Pancreas (tissue), 10 donors: ENCODE results near the gene MPP3. TPM values are rescaled to one million over a fixed set of nuclear protein-coding genes. Genes with fewer than 3 reads are reported as not detected.

ENCODE experiments used
- ATAC-seq, 4 donors: fragments of 200-7000 bp; cut with Tn5 transposase; one replicate each; pipeline versions ENCODE4 v1.8.0 to v1.9.1; 2020; ENCODE audit warnings: mild to moderate bottlenecking in 4 of 4, moderate library complexity in 4 of 4
- DNase-seq, 6 donors: peaks; one replicate each; pipeline ENCODE4 v3.0.0-alpha.2; 2020
- FAIRE-seq: peaks from 2 replicates; lab custom pipeline; 2012; peaks lifted over from hg19 to GRCh38; lab: Jason Lieb, UNC
- H3K27ac ChIP-seq, 4 donors: fragments of 200-600 bp; sonication (generic); 1 replicate in 3 of 4; 2 replicates in 1 of 4; pipeline versions ENCODE4 v1.5.0 to v1.8.0; 2020
- H3K27me3 ChIP-seq, 4 donors: fragments of 200-600 bp; one replicate each; pipeline ENCODE4 v1.8.0; 2021
- H3K36me3 ChIP-seq, 3 donors: fragments of 200-600 bp; sonication (generic) in 1 of 3; one replicate each; pipeline versions ENCODE4 v1.5.0 to v1.8.0; 2020 to 2021
- H3K4me1 ChIP-seq, 3 donors: fragments of 200-600 bp; one replicate each; pipeline ENCODE4 v1.8.0; 2021
- H3K4me3 ChIP-seq, 4 donors: fragments of 200-600 bp; sonication (generic) in 2 of 4; one replicate each; pipeline versions ENCODE4 v1.5.0 to v1.8.0; 2020 to 2021
- H3K9me3 ChIP-seq, 4 donors: fragments of 200-600 bp; one replicate each; pipeline ENCODE4 v1.8.0; 2021
- CTCF ChIP-seq, 4 donors: fragments of 200-600 bp; sonication (generic) in 3 of 4; IDR thresholded peaks; one replicate each; pipeline versions ENCODE4 v1.5.0 to v1.8.0; 2021; ENCODE audit warnings: antibody characterized with exemption in 4 of 4
- WGBS, 2 donors: extraction: QIAGEN DNeasy Blood & Tissue Kit; methylation state at CpG; one replicate each; pipeline ENCODE4 v1.1.7; 2013; 5-methylcytosine and 5-hydroxymethylcytosine counted together
- intact Hi-C, 3 donors: fragments of 100-400 bp; cut with DNase I; formaldehyde crosslinking; loops; one replicate each; pipeline versions ENCODE4 v1.11.1 to v1.14.2; 2022
- polyA plus RNA-seq, 2 donors: library from polyadenylated mRNA; stranded (reverse); fragments of 200-250 nt; gene quantifications; one replicate each; pipeline ENCODE4 v1.2.3, GENCODE V29; 2013
- total RNA-seq, 6 donors: library from RNA; stranded (reverse); fragmentation: NEBNext Ultra II Directional in 4 of 6; extraction: Animal tissue kit (Norgen Biotek cat#: 25700) in 4 of 6; gene quantifications; one replicate each; pipeline versions ENCODE4 v1.2.1 to v1.2.4, GENCODE V29; 2021 to 2023
- donor health status: healthy with polysubstance abuse.
- donor health status: DM: no; HTN: no; CAD: no; lungs with moderate emphysema.
- donor health status: DM: no; HTN: no; CAD: no.
- donor health status: control.
- donor health status: control.
- donor health status: Bipolar disorder and iron deficiency.
- donor health status: DM: yes; HTN: yes; CAD: no.
- donor health status: DM: no; HTN: no; CAD: no.
- donor health status: DM: no; HTN: no; CAD: no.
- donor health status: DM: yes; HTN: yes; CAD: no.

MPP3 gene
- total and polyA plus RNA-seq, 8 donors, result 3.4 to 42.5 (median 6.1) TPM

GRCh38 chr17:43834106-43834505 lies 1.2 kb upstream of the MPP3 start:
- peak in 2 of 4 donors; percentile 2 to 7 for ATAC-seq
- Histone ChIP-seq H3K4me3 (no peak overlapping the region), H3K27ac (peak overlapping the region in 3 of 4 donors; percentile 44 to 71 (median 60)), H3K36me3 (no peaks in the 10 kb centered on the region), H3K9me3 (no peaks in the 10 kb centered on the region), H3K27me3 (no peaks in the 10 kb centered on the region), H3K4me1 (peaks cover 0 to 9% (median 0%) of the 10 kb centered on the region in 3 donors)
- 43 to 61% methylated on average over 2 of the region's 2 CpGs for WGBS, 2 donors
- TF ChIP-seq CTCF (IDR thresholded peaks at IDR 0.05), result no peak
- DNase-seq, result peak in 1 of 6 donors; percentile 46
- intact Hi-C loops, result no loop called here
- no peak for FAIRE-seq

DNA sequence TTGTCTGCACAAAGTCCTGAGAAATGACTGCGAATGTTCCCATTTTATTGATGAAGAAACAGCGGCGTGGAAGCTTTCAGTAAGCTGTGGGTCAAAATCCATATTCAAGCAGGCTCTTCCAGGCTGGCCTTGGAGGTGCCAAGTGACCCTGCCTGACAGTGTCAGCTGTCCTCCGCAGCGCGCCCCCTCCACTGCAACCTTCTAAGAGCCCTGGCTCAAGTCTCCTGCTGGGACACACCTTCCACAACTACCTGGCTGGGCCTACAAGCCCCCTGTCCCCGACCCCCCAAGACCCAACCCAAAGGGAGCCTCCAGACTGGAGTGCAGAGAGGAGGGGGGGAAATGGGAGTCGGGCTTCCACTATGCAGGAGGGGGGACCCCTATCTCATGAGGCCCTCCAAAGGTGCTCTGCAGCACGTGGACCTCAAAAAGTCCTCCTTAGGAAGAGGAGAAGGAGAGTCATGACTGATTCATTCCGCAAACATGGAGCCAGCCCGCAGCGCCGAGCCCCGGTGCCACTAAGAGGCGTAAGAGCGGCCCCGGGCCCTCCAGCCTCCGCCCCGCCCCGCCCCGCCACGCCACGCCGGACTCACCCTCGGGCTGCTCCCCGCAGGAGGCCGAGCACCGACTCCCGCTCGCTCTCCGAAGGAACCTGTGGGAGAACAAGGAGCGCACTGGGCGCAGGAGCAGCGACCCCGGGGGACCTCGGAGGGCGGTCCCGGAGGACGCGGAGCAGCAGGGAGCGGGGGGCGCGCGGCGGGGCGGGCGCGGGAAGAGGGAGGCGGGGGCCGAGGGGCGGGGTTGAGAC lies 574 bp downstream of the MPP3 start:
- peak overlapping the region; percentile 48 to 77 (median 66) for H3K27ac ChIP-seq
- FAIRE-seq (no peak), DNase-seq (peak; percentile 29 to 82 (median 64)), ATAC-seq (peak; percentile 63 to 75 (median 71))
- no peaks in the 10 kb centered on the region for H3K36me3 ChIP-seq
- TF ChIP-seq CTCF (IDR thresholded peaks at IDR 0.05), result no peak
- intact Hi-C loops, result no loop called here
- no peaks in the 10 kb centered on the region for H3K9me3 ChIP-seq
- 7 to 10% methylated on average over 33 to 51 of the region's 51 CpGs for WGBS, 2 donors
- peak overlapping the region; percentile 37 to 82 (median 74) for H3K4me3 ChIP-seq
- no peaks in the 10 kb centered on the region for H3K27me3 ChIP-seq
- peaks cover 0 to 9% (median 0%) of the 10 kb centered on the region in 3 donors for H3K4me1 ChIP-seq

- H3K4me3 ChIP-seq, result peak overlapping the region in 1 of 4 donors; percentile 70
- H3K27ac ChIP-seq, result no peak overlapping the region
- no peaks in the 10 kb centered on the region for H3K27me3 ChIP-seq
- FAIRE-seq (no peak), ATAC-seq (no peak), DNase-seq (no peak)
- no peaks in the 10 kb centered on the region for H3K36me3 ChIP-seq
- intact Hi-C loops, result no loop called here
- TF ChIP-seq CTCF (IDR thresholded peaks at IDR 0.05), result no peak
- no peaks in the 10 kb centered on the region for H3K9me3 ChIP-seq
- WGBS, 2 donors, result 64 to 85% methylated on average over 8 of the region's 8 CpGs
- H3K4me1 ChIP-seq, result peaks cover 0 to 9% (median 0%) of the 10 kb centered on the region in 3 donors
These were observed 1.3 kb downstream of the MPP3 start for GRCh38 chr17:43831633-43832032.

DNA sequence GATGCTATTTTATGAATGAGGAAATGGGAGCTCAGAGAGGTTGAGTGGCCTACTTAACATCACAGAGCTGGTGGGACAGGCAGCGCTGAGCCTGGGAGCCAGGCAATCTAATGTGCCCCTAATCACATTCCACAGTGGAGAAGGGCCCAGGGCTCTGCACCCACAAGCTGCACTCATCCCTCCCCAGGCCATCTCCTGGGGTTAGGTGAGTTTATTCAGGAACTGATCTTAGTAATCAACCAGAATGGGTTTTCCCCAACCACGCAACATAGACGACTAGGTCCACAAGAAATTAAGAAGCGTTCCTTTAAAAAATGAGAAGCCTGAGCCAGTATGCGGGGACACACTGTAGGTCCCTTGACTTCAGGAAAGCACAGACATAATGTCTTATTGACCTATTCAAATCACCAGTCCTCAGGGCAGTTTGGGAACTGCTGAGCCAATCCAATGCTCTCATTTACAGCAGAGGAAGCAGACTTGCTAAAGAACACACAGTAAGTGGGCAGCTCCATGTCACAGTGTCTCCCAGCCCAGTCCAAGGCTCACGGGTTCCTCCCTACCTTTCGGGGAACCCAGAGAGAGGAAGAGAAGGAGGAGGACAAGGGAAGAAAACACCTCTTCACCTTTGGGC lies 2.3 kb downstream of the MPP3 start:
- Histone ChIP-seq H3K36me3 (no peaks in the 10 kb centered on the region), H3K27ac (no peak overlapping the region), H3K4me1 (peaks cover 0 to 9% (median 0%) of the 10 kb centered on the region in 3 donors), H3K4me3 (no peak overlapping the region), H3K27me3 (no peaks in the 10 kb centered on the region), H3K9me3 (no peaks in the 10 kb centered on the region)
- intact Hi-C loops, result no loop called here
- no peak for TF ChIP-seq CTCF (IDR thresholded peaks at IDR 0.05)
- DNase-seq (no peak), FAIRE-seq (no peak), ATAC-seq (no peak)
- 92 to 94% methylated on average over 7 of the region's 7 CpGs for WGBS, 2 donors
